Naive thymus-derived CD4-positive, alpha-beta T cell (primary cell): ENCODE measurements around the gene SLC6A11. TPM values are rescaled to one million over a fixed set of nuclear protein-coding genes. Genes with fewer than 3 reads are reported as not detected.

Experiments
- ATAC-seq: fragments of 150-1000 bp; cut with Tn5 transposase; 2 replicates; pipeline ENCODE4 v1.10.0; 2021; ENCODE audit warnings: mild to moderate bottlenecking, moderate library complexity
- CTCF ChIA-PET: fragments of 350-600 bp; sonication (Branson Sonifier 250); formaldehyde crosslinking; loops from one replicate; lab custom pipeline; 2021; ENCODE audit warnings: antibody characterized with exemption; lab: Charles Lee
- POLR2A ChIA-PET: fragments of 350-600 bp; sonication (Branson Sonifier 250); formaldehyde crosslinking; loops from one replicate; lab custom pipeline; 2021; ENCODE audit warnings: antibody characterized with exemption, inconsistent platforms; lab: Charles Lee
- DNase-seq, 9 donors: peaks; one replicate each; pipeline versions ENCODE4 v3.0.0 to v3.0.0-alpha.2; 2020 to 2022; ENCODE audit warnings: mixed read lengths in 1 of 9
- H3K27ac ChIP-seq: one replicate; pipeline ENCODE4 v1.7.0; 2013; ENCODE audit warnings: mild to moderate bottlenecking, low read depth, low read length, moderate library complexity
- H3K27me3 ChIP-seq, 2 donors: one replicate each; pipeline ENCODE4 v1.7.0; 2013; ENCODE audit warnings: low read length in 2 of 2, mild to moderate bottlenecking in 2 of 2, moderate library complexity in 2 of 2; ENCODE audit not compliant: control insufficient read depth in 2 of 2, insufficient read depth in 2 of 2
- H3K36me3 ChIP-seq, 3 experiments: 1 replicate in 2 of 3; 2 replicates in 1 of 3; pipeline ENCODE4 v1.7.0; 2013; ENCODE audit warnings: low read length in 3 of 3, mild to moderate bottlenecking in 3 of 3, moderate library complexity in 1 of 3; ENCODE audit not compliant: insufficient read depth in 3 of 3, control insufficient read depth in 2 of 3
- H3K4me1 ChIP-seq, 2 donors: one replicate each; pipeline ENCODE4 v1.7.0; 2013; ENCODE audit warnings: low read length in 2 of 2, mild to moderate bottlenecking in 2 of 2, moderate library complexity in 1 of 2; ENCODE audit not compliant: control insufficient read depth in 2 of 2, insufficient read depth in 2 of 2
- H3K4me3 ChIP-seq: 2 replicates; pipeline ENCODE4 v1.7.0; 2013; ENCODE audit warnings: mild to moderate bottlenecking, low read length
- H3K9me3 ChIP-seq, 3 experiments: 1 replicate in 2 of 3; 2 replicates in 1 of 3; pipeline ENCODE4 v1.7.0; 2013; ENCODE audit warnings: low read length in 3 of 3; ENCODE audit not compliant: control insufficient read depth in 2 of 3
- H3K27ac Mint-ChIP-seq, 9 donors: one replicate each; pipeline ENCODE4 v1.8.0; 2020 to 2022; ENCODE audit warnings: mixed read lengths in 9 of 9, mild to moderate bottlenecking in 8 of 9, moderate library complexity in 5 of 9, inconsistent platforms in 2 of 9
- H3K27me3 Mint-ChIP-seq, 5 donors: one replicate each; pipeline ENCODE4 v1.8.0; 2021 to 2022; ENCODE audit warnings: mixed read lengths in 5 of 5, mild to moderate bottlenecking in 1 of 5
- H3K36me3 Mint-ChIP-seq, 5 donors: one replicate each; pipeline ENCODE4 v1.8.0; 2020 to 2022; ENCODE audit warnings: mixed read lengths in 5 of 5, mild to moderate bottlenecking in 3 of 5, inconsistent platforms in 1 of 5
- H3K4me1 Mint-ChIP-seq, 7 donors: one replicate each; pipeline ENCODE4 v1.8.0; 2020 to 2022; ENCODE audit warnings: mixed read lengths in 7 of 7, mild to moderate bottlenecking in 3 of 7, inconsistent platforms in 1 of 7
- H3K4me3 Mint-ChIP-seq, 10 donors: one replicate each; pipeline ENCODE4 v1.8.0; 2020 to 2022; ENCODE audit warnings: mild to moderate bottlenecking in 10 of 10, mixed read lengths in 10 of 10, moderate library complexity in 6 of 10, inconsistent platforms in 2 of 10
- H3K9me3 Mint-ChIP-seq, 11 donors: one replicate each; pipeline ENCODE4 v1.8.0; 2020 to 2022; ENCODE audit warnings: mixed read lengths in 11 of 11, mild to moderate bottlenecking in 4 of 11, inconsistent platforms in 1 of 11, moderate library complexity in 1 of 11
- intact Hi-C, 2 donors: fragments of 100-400 bp; cut with micrococcal nuclease; formaldehyde crosslinking; loops; one replicate each; pipeline ENCODE4 v1.15.1; 2023
- polyA plus RNA-seq, 2 donors: library from polyadenylated mRNA; unstranded; fragments of 300-500 nt; fragmentation: Illumina TruSeq; gene quantifications; one replicate each; pipeline ENCODE4 v1.2.3, GENCODE V29; 2021
- total RNA-seq, 6 experiments: library from RNA in 5 of 6; stranded (reverse) in 5 of 6; gene quantifications; 1 replicate in 5 of 6; 2 replicates in 1 of 6; pipeline ENCODE4 v1.2.3 and lab custom pipeline; 2021 to 2026

Gene SLC6A11
- total and polyA plus RNA-seq, 7 experiments from 2014 or later, result not detected

GRCh38 chr3:10817506-10817905 is 1.5 kb downstream of the SLC6A11 start:
- H3K36me3 ChIP-seq, result no peaks in the 10 kb centered on the region
- H3K27me3 ChIP-seq, result peaks cover 0 to 3% of the 10 kb centered on the region in 2 donors
- Mint-ChIP-seq H3K36me3 (no peaks in the 10 kb centered on the region), H3K9me3 (peaks cover 0 to 4% (median 0%) of the 10 kb centered on the region in 11 donors), H3K4me1 (peaks cover 0 to 4% (median 0%) of the 10 kb centered on the region in 7 donors), H3K4me3 (no peak overlapping the region), H3K27me3 (peaks cover 27 to 37% (median 31%) of the 10 kb centered on the region in 5 donors), H3K27ac (no peak overlapping the region)
- ChIA-PET CTCF (no interaction called here), POLR2A (no interaction called here)
- DNase-seq (no peak), ATAC-seq (no peak)
- H3K4me1 ChIP-seq, result no peaks in the 10 kb centered on the region
- H3K9me3 ChIP-seq, result no peaks in the 10 kb centered on the region
- no peak overlapping the region for H3K27ac ChIP-seq
- intact Hi-C loops, result no loop called here
- no peak overlapping the region for H3K4me3 ChIP-seq

- ChIA-PET POLR2A (no interaction called here), CTCF (no interaction called here)
- peaks cover 6 to 20% (median 17%) of the 10 kb centered on the region in 5 donors for H3K27me3 Mint-ChIP-seq
- no peak for DNase-seq
- no peaks in the 10 kb centered on the region for H3K36me3 ChIP-seq
- H3K4me3 ChIP-seq, result no peak overlapping the region
- peaks cover 0 to 1% (median 0%) of the 10 kb centered on the region in 7 donors for H3K4me1 Mint-ChIP-seq
- no peaks in the 10 kb centered on the region for H3K4me1 ChIP-seq
- H3K27me3 ChIP-seq, result no peaks in the 10 kb centered on the region
- no peak overlapping the region for H3K27ac Mint-ChIP-seq
- H3K4me3 Mint-ChIP-seq, result no peak overlapping the region
- H3K9me3 ChIP-seq, result no peaks in the 10 kb centered on the region
- no peak overlapping the region for H3K27ac ChIP-seq
- intact Hi-C loops, result no loop called here
- H3K9me3 Mint-ChIP-seq, result no peaks in the 10 kb centered on the region
- no peak for ATAC-seq
- H3K36me3 Mint-ChIP-seq, result no peaks in the 10 kb centered on the region
Observed at GRCh38 chr3:10822055-10822454, 6.0 kb downstream of the SLC6A11 start.

GRCh38 chr3:10822708-10823515 is 6.9 kb downstream of the SLC6A11 start:
- intact Hi-C loops, result no loop called here
- Histone ChIP-seq H3K4me3 (no peak overlapping the region), H3K36me3 (no peaks in the 10 kb centered on the region), H3K4me1 (no peaks in the 10 kb centered on the region), H3K27ac (no peak overlapping the region), H3K27me3 (no peaks in the 10 kb centered on the region), H3K9me3 (no peaks in the 10 kb centered on the region)
- CTCF ChIA-PET, result no interaction called here
- DNase-seq (no peak), ATAC-seq (no peak)
- POLR2A ChIA-PET, result no interaction called here
- Mint-ChIP-seq H3K36me3 (no peaks in the 10 kb centered on the region), H3K4me1 (peaks cover 0 to 1% (median 0%) of the 10 kb centered on the region in 7 donors), H3K27ac (no peak overlapping the region), H3K27me3 (peaks cover 6 to 20% (median 17%) of the 10 kb centered on the region in 5 donors), H3K4me3 (no peak overlapping the region), H3K9me3 (no peaks in the 10 kb centered on the region)

GRCh38 chr3:10823516-10823818 is 7.4 kb downstream of the SLC6A11 start:
- DNase-seq, result no peak
- Mint-ChIP-seq H3K4me1 (peaks cover 0 to 1% (median 0%) of the 10 kb centered on the region in 7 donors), H3K27me3 (peaks cover 7 to 17% (median 11%) of the 10 kb centered on the region in 5 donors), H3K9me3 (no peaks in the 10 kb centered on the region), H3K4me3 (no peak overlapping the region), H3K36me3 (no peaks in the 10 kb centered on the region), H3K27ac (no peak overlapping the region)
- Histone ChIP-seq H3K27me3 (no peaks in the 10 kb centered on the region), H3K27ac (no peak overlapping the region), H3K4me1 (no peaks in the 10 kb centered on the region), H3K9me3 (no peaks in the 10 kb centered on the region), H3K36me3 (no peaks in the 10 kb centered on the region), H3K4me3 (no peak overlapping the region)
- intact Hi-C loops, result no loop called here
- CTCF ChIA-PET, result no interaction called here
- no peak for ATAC-seq
- POLR2A ChIA-PET, result no interaction called here

- DNase-seq (no peak), ATAC-seq (no peak)
- CTCF ChIA-PET, result no interaction called here
- peaks cover 0 to 1% (median 0%) of the 10 kb centered on the region in 7 donors for H3K4me1 Mint-ChIP-seq
- H3K27ac ChIP-seq, result no peak overlapping the region
- H3K36me3 Mint-ChIP-seq, result no peaks in the 10 kb centered on the region
- H3K4me3 Mint-ChIP-seq, result no peak overlapping the region
- peaks cover 11 to 17% (median 12%) of the 10 kb centered on the region in 5 donors for H3K27me3 Mint-ChIP-seq
- H3K9me3 Mint-ChIP-seq, result no peaks in the 10 kb centered on the region
- H3K27me3 ChIP-seq, result no peaks in the 10 kb centered on the region
- no peaks in the 10 kb centered on the region for H3K9me3 ChIP-seq
- no peak overlapping the region for H3K4me3 ChIP-seq
- H3K27ac Mint-ChIP-seq, result no peak overlapping the region
- no peaks in the 10 kb centered on the region for H3K4me1 ChIP-seq
- intact Hi-C loops, result no loop called here
- no peaks in the 10 kb centered on the region for H3K36me3 ChIP-seq
- POLR2A ChIA-PET, result no interaction called here
Observed at GRCh38 chr3:10824468-10824867, 8.4 kb downstream of the SLC6A11 start.

- Histone ChIP-seq H3K27ac (no peak overlapping the region), H3K4me1 (no peaks in the 10 kb centered on the region), H3K9me3 (no peaks in the 10 kb centered on the region), H3K36me3 (no peaks in the 10 kb centered on the region), H3K27me3 (no peaks in the 10 kb centered on the region), H3K4me3 (no peak overlapping the region)
- Mint-ChIP-seq H3K4me3 (no peak overlapping the region), H3K4me1 (no peaks in the 10 kb centered on the region), H3K27ac (no peak overlapping the region), H3K9me3 (no peaks in the 10 kb centered on the region), H3K36me3 (no peaks in the 10 kb centered on the region), H3K27me3 (peaks cover 2 to 28% (median 12%) of the 10 kb centered on the region in 5 donors)
- CTCF ChIA-PET, result no interaction called here
- intact Hi-C loops, result no loop called here
- POLR2A ChIA-PET, result no interaction called here
- no peak for ATAC-seq
- no peak for DNase-seq
Observed at GRCh38 chr3:10833855-10834414, 17.9 kb downstream of the SLC6A11 start.

- Histone ChIP-seq H3K27me3 (no peaks in the 10 kb centered on the region), H3K9me3 (no peaks in the 10 kb centered on the region), H3K36me3 (no peaks in the 10 kb centered on the region), H3K4me3 (no peak overlapping the region), H3K27ac (no peak overlapping the region), H3K4me1 (no peaks in the 10 kb centered on the region)
- Mint-ChIP-seq H3K27me3 (peaks cover 2 to 34% (median 12%) of the 10 kb centered on the region in 5 donors), H3K4me1 (no peaks in the 10 kb centered on the region), H3K9me3 (no peaks in the 10 kb centered on the region), H3K4me3 (no peak overlapping the region), H3K27ac (no peak overlapping the region), H3K36me3 (no peaks in the 10 kb centered on the region)
- POLR2A ChIA-PET, result no interaction called here
- intact Hi-C loops, result no loop called here
- DNase-seq (no peak), ATAC-seq (no peak)
- CTCF ChIA-PET, result no interaction called here
Observed at GRCh38 chr3:10834951-10835350, 18.9 kb downstream of the SLC6A11 start.
